ENCODE measurements around the gene LONP2.
"Not testable (repeated sequence)": the region's sequence is repeated elsewhere in the genome, so short reads cannot be mapped to it uniquely, and the experiment has no call there.

LONP2 gene

GRCh38 chr16:48386559-48387312 lies 142.6 kb downstream of the LONP2 start:
- DNase-seq (ENCODE audit: low spot score), result no peak

DNA sequence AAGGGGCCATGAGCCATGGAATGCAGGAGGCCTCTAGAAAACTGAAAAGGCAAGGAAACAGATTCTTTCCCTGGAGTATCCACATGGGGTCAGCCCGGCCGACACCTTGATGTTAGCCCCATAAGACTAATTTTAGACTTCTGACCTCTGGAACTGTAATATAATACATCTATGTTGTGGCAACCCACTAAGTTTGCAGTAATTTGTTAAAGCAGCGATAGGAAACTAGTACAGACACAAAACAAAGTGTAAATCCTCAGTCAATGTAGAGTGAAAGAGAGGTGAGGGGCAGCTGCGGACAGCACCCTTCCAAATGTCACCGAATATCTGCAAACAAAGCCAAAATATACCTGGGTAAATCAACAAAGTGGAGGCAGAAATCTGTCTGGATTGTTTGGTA lies 148.3 kb downstream of the LONP2 start:
- no peak for DNase-seq (ENCODE audit: low spot score)

GRCh38 chr16:48393485-48394354 lies 149.6 kb downstream of the LONP2 start:
- peak; percentile 64 for DNase-seq (ENCODE audit: low spot score)

DNA sequence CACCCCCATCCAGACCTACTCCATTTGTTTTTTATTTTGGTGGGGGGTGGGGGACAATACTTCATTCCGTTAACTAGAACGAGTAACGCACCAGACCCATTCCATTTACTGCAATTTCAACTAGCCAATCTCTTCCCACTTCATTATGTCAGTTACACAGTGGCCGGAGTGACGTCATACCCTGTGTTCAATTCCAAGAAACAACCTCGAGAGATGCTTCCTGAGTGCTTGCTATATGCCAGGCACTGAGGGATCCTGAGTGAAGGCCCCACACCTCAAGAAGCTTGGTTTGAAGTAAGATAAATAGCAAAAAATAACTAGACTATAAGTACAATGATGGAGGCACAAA lies 150.2 kb downstream of the LONP2 start:
- peak; percentile 34 for DNase-seq (ENCODE audit: low spot score)

DNA sequence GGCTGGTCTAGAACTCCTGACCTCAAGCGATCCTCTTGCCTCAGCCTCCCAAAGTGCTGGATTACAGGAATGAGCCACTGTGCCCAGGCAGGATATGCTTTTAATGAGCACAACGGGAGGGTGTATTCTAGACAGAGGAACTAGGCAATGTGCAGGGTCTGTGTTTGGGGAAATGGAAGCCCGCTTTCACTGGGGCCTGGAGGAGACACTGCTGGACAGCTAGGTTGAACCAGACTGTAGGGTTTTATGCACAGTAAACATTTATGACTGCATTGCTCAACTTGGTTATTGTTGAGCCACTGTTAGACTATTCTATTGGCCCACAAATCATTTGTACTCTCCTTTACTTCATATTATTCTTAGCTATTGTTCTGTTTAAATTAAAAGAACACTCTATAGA lies 151.3 kb downstream of the LONP2 start:
- DNase-seq (ENCODE audit: low spot score), result no peak

GRCh38 chr16:48402547-48402946 lies 158.4 kb downstream of the LONP2 start:
- DNase-seq (ENCODE audit: low spot score), result not testable (repeated sequence)

GRCh38 chr16:48405153-48405552 lies 161.1 kb downstream of the LONP2 start:
- no peak for DNase-seq (ENCODE audit: low spot score)

DNA sequence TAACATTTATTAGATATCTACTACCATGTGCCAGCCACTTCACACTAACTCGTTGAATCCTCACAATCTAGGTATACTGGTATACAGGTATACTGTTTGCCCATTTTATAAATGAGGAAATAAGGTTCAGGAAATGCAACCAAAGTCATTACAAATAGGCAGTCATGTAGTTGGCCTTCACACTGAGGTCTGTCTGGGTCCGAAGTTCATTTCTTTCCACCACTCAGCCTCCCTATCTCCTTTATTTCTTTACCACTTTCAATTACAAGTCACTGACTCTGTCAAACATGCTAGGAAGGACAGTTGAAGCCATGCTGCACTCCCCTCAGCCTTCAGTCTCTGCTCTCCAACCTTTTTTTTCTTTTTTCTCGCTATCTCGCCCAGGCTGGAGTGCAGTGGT lies 161.8 kb downstream of the LONP2 start:
- DNase-seq (ENCODE audit: low spot score), result no peak
